HG03135 (cell line): Measurements from ENCODE around the gene ZEB1.

Source experiments
- ATAC-seq: cut with Tn5 transposase; IDR thresholded peaks from one replicate; pipeline ENCODE4 v1.9.1; 2021; ENCODE audit warnings: mild to moderate bottlenecking, moderate library complexity; ENCODE audit not compliant: unreplicated experiment

Gene ZEB1

GRCh38 chr10:31578951-31579350, 259.9 kb downstream of the ZEB1 start:
- no peak for ATAC-seq
